HG03354 (cell line): ENCODE measurements around the gene SGSM2.

ENCODE experiments used
- ATAC-seq: cut with Tn5 transposase; IDR thresholded peaks from one replicate; pipeline ENCODE4 v1.9.1; 2021; ENCODE audit warnings: mild to moderate bottlenecking; ENCODE audit not compliant: unreplicated experiment, poor library complexity, severe bottlenecking

The SGSM2 gene

DNA sequence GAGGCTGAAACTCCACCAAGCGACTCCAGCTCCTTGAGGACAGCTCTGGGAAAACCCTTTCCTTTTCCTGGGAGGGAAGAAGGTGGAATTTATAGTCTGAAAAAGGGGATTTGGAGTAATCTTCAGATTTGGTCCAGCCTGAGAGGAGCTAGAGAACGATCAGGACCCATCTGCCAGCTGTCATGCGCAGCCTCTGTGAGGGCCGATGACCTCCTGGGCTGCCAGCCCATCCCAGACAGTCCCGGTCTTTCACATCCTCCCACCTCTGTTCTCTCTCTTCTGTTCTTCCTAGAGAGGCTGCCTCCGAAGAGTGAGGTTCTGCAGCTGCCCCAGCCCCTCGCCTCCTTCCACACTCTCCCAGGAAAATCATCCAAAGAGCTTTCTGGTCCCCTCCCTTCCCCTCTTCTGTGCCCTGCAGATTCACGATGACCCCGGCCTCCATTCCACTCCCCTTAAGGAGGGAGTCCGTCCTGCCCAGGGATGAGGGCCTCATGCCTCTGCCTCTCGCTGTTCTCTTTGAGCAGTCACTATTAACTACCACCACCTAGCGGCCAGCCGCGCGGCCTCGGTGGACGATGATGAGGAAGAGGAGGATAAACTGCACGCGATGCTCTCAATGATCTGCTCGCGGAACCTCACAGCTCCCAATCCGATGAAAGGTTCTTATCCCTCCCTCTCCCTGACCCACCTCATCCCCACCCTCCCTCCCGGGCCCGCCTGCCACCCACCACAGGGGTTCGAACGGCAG is 29.6 kb downstream of the SGSM2 start:
- ATAC-seq, result no peak

- ATAC-seq, result no peak
Observed at GRCh38 chr17:2368359-2368758, 31.1 kb downstream of the SGSM2 start.

GRCh38 chr17:2369039-2369438 is 31.7 kb downstream of the SGSM2 start:
- no peak for ATAC-seq

DNA sequence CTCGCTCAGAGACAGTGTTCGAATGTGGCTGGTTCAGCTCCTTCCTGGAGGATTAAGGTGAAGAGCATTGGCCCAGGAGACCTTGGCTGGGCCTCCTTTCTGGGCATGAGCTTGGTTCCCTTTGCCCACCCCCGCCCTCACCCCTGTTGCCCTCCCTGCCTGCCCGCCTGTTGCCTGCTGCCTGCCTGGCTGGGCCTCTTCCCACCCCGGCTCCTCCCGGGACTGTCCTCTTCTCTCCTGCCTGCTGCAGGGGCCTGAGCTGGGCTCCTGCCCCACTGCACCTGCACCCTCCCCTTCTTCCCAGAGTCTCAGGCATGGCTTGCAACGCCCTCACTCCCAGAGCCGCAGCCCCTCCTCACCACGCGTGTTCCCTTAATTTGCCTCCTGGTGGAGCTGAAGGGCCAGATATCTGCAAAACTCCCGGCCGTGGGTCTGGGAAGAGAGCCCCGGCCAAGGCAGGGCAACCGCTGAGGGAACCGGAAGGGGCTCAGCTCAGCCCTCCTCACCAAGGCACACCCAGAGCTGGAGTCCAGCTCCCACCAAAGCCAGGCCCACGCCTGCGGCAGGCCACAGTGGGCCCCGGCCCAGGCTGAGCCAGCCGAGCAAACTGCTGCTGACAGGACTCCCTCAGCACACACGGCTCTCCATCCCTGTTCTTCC is 32.4 kb downstream of the SGSM2 start:
- no peak for ATAC-seq

DNA sequence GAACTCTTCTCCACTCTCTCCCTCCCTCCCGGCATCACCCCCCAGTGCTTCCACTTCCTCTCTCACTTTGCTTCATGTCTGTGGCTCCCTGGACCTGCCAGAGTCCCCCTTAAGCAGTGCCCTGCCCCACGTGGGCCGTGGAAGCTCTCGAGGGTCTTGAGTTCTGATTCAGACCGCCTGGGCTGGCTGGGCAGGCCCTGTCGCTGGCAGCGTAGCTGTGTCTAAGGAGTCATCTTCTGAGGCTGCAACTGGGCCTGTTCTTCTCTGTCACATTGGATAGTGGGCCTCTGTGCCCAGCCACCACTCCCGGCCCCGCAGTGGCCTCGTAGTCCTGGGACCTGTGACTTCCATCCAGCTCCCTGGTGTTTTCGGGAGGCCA is 32.9 kb downstream of the SGSM2 start:
- ATAC-seq, result no peak

DNA sequence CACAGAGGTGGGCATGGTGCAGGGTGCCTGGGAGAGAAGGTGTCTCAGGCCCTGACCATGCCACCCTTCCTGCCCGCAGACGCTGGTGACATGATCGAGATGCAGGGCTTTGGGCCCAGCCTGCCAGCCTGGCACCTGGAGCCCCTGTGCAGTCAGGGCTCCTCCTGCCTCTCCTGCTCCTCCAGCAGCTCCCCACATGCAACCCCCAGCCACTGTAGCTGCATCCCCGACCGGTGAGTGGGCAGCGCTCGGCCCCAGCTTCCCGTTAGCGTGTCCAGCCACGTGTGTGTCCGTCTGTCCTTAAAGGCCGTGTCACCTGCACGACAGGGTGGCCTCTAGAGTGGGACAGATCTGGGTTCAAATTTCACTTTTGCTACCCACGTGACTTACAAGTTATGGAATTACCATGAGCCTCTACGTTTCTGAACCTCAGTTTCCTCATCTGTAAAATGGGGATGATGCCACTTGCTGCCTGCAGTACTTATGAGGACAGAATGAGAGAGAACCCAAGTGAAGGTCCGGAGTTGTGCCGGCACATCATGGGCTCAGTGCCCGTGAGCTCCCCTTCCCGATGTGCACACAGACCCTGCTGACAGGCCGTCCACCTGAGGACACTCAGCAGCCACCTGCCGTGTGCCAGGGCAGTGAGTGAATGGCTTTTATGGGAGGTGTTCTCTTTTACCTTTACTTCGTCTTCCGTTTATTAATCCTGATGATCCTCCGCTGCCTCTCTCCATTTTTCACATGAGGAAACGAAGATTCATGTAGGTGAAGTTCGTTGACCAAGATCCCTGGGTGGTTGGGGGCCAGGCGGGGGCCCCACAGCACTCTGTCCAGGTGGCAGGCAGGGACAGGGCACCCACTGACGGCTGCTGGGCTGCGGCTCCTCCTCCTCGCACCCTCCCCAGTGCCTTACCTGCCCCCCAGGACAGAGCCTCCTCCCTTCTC is 34.2 kb downstream of the SGSM2 start:
- ATAC-seq, result no peak

DNA sequence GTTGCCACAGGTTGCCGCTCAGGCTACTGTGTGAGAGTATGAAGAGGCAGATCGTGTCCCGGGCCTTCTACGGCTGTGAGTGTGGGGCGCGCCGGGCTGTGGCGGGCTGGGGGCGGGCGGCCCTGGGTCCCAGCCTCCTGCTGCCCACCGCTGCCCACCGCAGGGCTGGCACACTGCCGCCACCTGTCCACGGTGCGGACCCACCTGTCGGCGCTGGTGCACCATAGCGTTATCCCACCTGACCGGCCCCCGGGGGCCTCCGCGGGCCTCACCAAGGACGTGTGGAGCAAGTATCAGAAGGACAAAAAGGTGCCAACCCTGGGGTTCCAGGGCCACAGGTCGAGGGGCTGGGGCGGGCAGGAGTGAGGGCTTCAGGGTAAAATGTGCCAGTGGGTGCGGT is 34.9 kb downstream of the SGSM2 start:
- no peak for ATAC-seq

DNA sequence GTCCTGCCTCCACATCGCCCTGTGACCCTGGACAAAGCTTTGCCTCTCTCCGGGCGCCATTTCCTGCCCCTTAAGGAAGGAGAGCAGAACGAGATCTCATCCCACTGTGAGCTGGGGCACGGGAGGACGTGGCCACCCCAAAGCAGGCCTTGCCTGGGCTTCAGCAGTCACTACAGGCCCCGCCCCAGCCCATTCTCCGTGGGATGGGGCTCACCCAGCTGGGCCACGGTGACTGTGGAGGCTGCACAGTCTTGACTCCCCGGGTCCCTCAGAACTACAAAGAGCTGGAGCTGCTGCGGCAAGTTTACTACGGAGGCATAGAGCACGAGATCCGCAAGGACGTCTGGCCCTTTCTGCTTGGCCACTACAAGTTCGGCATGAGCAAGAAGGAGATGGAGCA is 35.4 kb downstream of the SGSM2 start:
- no peak for ATAC-seq

DNA sequence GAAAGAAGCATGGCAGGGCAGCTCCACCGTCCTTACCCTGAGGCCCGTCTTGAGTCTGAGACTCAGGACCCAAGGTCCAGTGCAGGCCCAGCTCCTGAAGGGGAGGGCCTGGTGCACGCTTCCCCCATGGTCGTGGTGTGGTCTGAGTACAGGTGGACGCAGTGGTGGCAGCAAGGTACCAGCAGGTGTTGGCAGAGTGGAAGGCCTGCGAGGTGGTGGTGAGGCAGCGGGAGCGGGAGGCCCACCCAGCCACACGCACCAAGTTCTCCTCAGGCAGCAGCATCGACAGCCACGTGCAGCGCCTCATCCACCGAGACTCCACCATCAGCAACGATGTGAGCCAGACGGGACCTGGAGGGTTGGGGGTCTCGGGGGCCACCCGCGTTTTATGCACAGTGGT is 35.9 kb downstream of the SGSM2 start:
- no peak for ATAC-seq

DNA sequence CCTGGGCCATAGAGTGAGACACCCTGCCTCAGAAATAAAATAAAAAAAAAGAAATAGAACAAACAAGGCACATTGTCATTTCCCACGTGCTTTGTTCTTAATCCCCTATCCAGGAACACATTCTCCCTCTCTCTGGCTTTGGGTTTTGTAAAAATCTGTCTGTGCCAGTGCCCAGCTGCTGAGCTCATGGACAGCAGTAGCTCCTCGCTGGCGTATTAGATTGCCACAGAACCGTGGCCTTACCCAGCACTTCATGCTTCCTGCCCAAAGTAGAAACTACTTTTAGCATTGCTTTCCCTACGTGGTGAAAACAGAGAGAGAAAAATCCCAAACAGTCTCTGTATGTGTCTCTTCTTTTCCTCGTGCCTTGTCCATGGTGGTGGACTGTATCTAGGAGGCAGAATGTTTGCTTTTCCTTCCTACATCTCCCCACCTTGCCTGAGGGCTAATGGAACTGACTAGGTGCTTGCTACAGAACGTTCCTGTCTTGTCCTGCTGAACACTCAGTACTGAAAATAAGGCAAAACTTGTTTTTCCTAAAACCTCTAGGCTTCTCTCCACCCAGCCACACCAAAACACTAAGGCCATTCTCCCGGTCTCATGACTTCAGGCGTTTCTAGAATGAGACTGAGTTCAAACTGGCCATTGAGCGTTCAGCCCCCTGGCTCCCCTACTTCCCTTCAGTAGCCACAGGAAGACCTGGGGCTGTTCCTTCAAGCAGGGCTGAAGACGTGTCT is 37.4 kb downstream of the SGSM2 start:
- no peak for ATAC-seq

DNA sequence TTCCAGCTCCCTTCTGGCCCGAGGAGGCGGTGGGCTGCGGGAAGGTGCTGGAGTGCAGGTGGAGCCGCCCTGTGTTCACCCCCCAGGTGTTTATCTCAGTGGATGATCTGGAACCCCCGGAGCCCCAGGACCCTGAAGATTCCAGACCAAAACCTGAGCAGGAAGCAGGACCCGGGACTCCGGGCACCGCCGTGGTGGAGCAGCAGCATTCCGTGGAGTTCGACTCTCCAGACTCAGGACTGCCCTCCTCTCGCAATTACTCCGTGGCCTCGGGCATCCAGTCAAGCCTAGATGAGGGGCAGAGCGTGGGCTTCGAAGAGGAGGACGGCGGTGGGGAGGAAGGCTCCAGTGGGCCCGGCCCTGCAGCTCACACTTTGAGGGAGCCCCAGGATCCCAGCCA is 38.1 kb downstream of the SGSM2 start:
- no peak for ATAC-seq

DNA sequence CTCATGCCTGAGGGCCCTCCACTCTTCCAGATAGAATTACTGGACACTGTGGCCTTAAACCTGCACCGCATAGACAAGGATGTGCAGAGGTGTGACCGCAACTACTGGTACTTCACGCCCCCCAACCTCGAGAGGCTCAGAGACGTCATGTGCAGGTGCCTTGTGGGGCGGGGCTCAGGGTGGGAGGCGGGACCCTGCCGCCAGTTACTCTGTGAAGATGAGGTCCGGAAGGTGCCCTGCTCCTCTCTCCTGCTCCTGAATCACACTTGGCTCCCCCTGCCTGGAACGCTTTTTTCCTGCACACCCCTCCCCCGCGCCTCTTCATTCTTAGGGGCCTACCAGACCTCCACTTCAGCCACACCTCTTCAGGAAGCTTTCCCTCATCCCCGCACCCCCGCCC is 38.8 kb downstream of the SGSM2 start:
- no peak for ATAC-seq

DNA sequence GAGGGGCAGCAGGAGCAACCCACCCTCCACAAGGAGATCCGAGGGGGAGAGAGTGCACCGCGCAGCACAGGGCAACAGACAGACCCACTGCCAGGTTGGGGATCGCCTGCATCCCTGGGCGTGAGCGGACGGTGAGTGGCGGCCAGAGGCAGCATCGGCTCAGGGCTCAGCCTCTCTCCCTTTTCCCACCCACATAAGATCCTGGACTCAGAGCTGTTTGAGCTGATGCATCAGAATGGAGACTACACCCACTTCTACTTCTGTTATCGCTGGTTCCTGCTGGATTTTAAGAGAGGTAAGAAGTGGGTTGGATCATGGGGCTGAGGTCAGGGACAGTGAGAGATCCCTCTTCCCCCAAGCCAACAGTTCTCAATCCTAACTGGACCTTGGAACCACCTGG is 40.4 kb downstream of the SGSM2 start:
- no peak for ATAC-seq

DNA sequence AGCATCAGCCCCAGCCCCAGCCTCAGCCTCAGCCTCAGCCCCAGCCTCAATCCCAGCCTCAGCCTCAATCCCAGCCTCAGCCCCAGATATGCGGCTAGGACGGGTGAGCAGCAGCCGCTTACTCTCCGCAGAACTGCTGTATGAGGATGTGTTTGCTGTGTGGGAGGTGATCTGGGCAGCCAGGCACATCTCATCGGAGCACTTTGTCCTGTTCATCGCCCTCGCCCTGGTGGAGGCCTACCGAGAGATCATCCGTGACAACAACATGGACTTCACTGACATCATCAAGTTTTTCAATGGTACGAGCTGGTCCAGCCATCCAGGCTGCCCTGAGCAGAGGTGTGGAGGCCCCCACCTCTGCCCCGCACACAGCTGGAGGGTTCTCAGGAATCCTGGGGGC is 41.6 kb downstream of the SGSM2 start:
- ATAC-seq, result no peak

DNA sequence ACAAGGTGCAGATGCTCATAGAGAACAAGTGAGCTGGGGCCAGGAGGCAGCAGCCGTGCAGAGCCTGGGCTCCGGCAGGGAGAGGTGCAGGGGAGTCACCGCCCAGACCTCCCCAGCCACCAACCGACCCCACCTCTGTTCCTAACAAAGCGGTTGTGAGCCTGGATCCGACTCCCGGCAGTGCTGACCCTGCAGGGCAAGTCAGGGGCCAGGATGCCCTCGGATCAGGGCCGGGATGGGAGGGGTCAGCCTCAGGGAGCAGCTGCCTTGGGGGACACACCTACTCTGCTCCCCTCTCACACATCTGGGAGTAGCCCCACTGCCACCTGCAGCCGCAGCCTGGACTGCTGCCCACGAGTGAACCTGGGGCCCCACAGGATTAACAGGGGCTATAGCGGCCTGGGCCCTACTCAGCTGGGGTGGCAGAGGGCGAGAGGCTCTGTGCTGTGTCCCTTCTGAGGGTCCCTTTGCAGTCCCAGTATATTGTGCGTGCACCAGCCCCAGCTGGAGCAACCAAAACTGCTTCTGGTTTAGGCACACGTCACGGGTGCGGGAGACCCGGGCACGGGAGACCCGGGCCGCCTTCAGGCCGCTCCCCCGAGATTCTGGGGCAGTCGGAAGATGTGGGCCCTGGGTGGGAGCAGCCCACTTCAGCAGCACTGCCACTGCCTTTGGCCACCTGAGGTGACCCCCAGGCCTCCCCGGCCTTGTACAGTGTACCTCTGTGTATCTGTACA is 42.4 kb downstream of the SGSM2 start:
- no peak for ATAC-seq

DNA sequence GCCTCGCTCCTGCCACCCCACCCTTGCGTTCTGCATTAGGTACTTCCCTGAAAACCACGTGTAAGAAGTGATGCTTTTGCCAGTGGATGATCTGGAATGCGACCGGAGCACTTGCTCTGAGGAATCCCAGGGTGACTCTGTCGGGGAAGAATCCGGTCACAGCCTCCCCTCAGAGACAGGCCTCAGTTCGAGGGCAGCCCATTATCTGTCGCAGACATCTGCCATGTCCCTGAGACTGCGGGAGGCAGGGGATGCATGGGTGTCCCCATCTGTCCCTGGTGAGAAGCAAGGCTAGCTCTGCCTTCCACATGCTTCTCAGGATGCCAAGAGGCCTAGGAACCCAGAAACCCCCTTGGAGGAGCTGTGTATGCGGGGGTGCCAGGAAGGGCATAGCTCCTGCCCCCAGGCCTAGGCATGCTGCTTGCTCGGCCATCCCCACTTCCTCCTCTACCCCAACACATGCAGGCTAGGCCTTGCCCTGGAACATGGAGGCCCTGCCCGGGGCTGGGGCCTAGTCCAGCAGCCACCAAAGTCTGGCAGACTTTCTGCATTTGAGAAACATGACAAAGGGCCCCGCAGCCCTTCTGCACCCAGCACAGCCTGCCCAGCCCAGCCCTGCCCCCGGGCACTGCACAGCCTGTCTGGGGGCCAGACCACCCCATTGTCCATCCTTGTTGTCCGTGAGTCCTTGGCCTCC is 43.1 kb downstream of the SGSM2 start:
- ATAC-seq, result no peak

DNA sequence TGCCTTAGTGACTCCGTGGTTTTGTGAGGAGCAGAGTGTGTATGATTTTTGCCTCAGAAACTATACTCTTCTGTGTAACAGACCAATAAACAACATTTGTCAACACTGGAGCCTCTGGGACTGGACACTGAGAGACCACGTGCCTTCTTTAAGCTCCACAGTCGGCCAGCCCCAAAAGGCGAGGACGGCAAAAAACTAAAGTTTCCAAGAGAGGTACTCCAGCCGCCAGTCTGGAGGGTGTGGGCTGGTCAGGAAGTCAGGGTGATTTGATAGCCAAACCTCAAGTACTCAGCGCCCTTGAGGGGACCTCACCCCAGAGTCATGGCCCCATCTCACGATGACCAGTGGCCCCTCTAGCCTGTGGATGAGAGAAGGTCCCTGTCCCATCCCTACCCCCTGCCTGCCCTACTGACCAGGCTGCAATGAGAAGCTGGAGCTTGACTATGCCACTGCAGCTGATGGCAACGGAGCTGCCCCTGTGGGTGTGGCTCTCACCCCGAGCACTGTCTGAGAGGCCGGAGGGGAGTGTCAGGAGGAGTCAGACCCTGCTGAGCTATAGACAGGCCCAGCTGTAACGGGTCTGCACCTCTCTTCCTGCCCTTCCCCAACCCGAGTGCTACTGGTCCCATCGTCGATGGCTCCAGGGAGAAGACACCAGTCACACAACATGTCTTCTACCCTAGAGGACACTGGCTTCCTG is 43.8 kb downstream of the SGSM2 start:
- ATAC-seq, result no peak

GRCh38 chr17:2383628-2384167 is 46.4 kb downstream of the SGSM2 start:
- no peak for ATAC-seq
